Suprapubic skin (tissue), 4 donors: ENCODE results near the gene FCHSD1. TPM values are rescaled to one million over a fixed set of nuclear protein-coding genes. Genes with fewer than 3 reads are reported as not detected.

Experiments used
- DNase-seq, 2 donors: peaks; one replicate each; pipeline ENCODE4 v3.0.0-alpha.2; 2019; ENCODE audit warnings: low spot score in 2 of 2
- H3K27ac ChIP-seq: fragments of 200-600 bp; sonication (generic); one replicate; pipeline ENCODE4 v1.5.1; 2019
- H3K27me3 ChIP-seq: fragments of 200-600 bp; sonication (generic); one replicate; pipeline ENCODE4 v1.5.1; 2019
- H3K36me3 ChIP-seq: fragments of 200-600 bp; sonication (generic); one replicate; pipeline ENCODE4 v1.5.1; 2019
- H3K4me1 ChIP-seq: fragments of 200-600 bp; sonication (generic); one replicate; pipeline ENCODE4 v1.5.1; 2019
- H3K4me3 ChIP-seq: fragments of 200-600 bp; sonication (generic); one replicate; pipeline ENCODE4 v1.5.1; 2019; ENCODE audit warnings: mild to moderate bottlenecking
- H3K9me3 ChIP-seq: fragments of 200-600 bp; sonication (generic); one replicate; pipeline ENCODE4 v1.5.1; 2019
- CTCF ChIP-seq, 2 donors: fragments of 200-600 bp in 1 of 2; fragments of 450-650 bp in 1 of 2; sonication (generic) in 1 of 2; IDR thresholded peaks; one replicate each; pipeline ENCODE4 v1.5.1; 2016 to 2019; ENCODE audit warnings: antibody characterized with exemption in 2 of 2, mild to moderate bottlenecking in 1 of 2, moderate library complexity in 1 of 2
- EP300 ChIP-seq: sonication (generic); formaldehyde crosslinking; IDR thresholded peaks from one replicate; pipeline ENCODE4 v1.6.1; 2017; ENCODE audit warnings: antibody characterized with exemption
- POLR2A ChIP-seq, 2 donors: fragments of 450-650 bp; IDR thresholded peaks; one replicate each; pipeline ENCODE4 v1.6.1; 2017; ENCODE audit warnings: antibody characterized with exemption in 2 of 2, mild to moderate bottlenecking in 2 of 2, moderate library complexity in 2 of 2
- POLR2AphosphoS5 ChIP-seq, 3 donors: sonication (generic); formaldehyde crosslinking; IDR thresholded peaks; one replicate each; pipeline ENCODE4 v1.6.1; 2017; ENCODE audit warnings: antibody characterized with exemption in 3 of 3
- WGBS: methylation state at CpG from one replicate; pipeline ENCODE4 v1.1.5; 2018; 5-methylcytosine and 5-hydroxymethylcytosine counted together
- total RNA-seq, 4 donors: library from RNA; depleted of rRNA; stranded (reverse); fragments of >200 nt; gene quantifications; one replicate each; pipeline ENCODE4 v1.1.0, GENCODE V29; 2016

FCHSD1 gene
- total RNA-seq, 4 donors from 2014 or later: 40.1 to 117 (median 77.1) TPM

- H3K9me3 ChIP-seq: no peaks in the 10 kb centered on the region
- H3K4me3 ChIP-seq: no peak overlapping the region
- H3K4me1 ChIP-seq: no peaks in the 10 kb centered on the region
- H3K27ac ChIP-seq: no peak overlapping the region
- H3K36me3 ChIP-seq: no peaks in the 10 kb centered on the region
- DNase-seq: no peak
- H3K27me3 ChIP-seq: no peaks in the 10 kb centered on the region
- no peak for TF ChIP-seq POLR2A (IDR thresholded peaks at IDR 0.05)
- TF ChIP-seq CTCF (IDR thresholded peaks at IDR 0.05): no peak
- no peak for TF ChIP-seq EP300
- no peak for TF ChIP-seq POLR2AphosphoS5 (IDR thresholded peaks at IDR 0.05)
- WGBS: 69% methylated on average over 5 of the region's 5 CpGs
Observed at GRCh38 chr5:141674747-141675146, 23.5 kb upstream of the FCHSD1 start.

GRCh38 chr5:141672841-141673813 lies 21.9 kb upstream of the FCHSD1 start:
- Histone ChIP-seq H3K9me3 (no peaks in the 10 kb centered on the region), H3K27ac (no peak overlapping the region), H3K4me3 (no peak overlapping the region), H3K27me3 (no peaks in the 10 kb centered on the region), H3K36me3 (no peaks in the 10 kb centered on the region), H3K4me1 (no peaks in the 10 kb centered on the region)
- no peak for DNase-seq
- TF ChIP-seq POLR2A (IDR thresholded peaks at IDR 0.05) (no peak), POLR2AphosphoS5 (IDR thresholded peaks at IDR 0.05) (no peak), EP300 (no peak), CTCF (IDR thresholded peaks at IDR 0.05) (no peak)
- WGBS: 65% methylated on average over 14 of the region's 19 CpGs

- no peak overlapping the region for H3K27ac ChIP-seq
- H3K27me3 ChIP-seq: no peaks in the 10 kb centered on the region
- TF ChIP-seq CTCF (IDR thresholded peaks at IDR 0.05): no peak
- no peak for TF ChIP-seq POLR2AphosphoS5 (IDR thresholded peaks at IDR 0.05)
- TF ChIP-seq POLR2A (IDR thresholded peaks at IDR 0.05): no peak
- no peak for TF ChIP-seq EP300
- WGBS: 94% methylated on average over 18 of the region's 23 CpGs
- no peak for DNase-seq
- no peak overlapping the region for H3K4me3 ChIP-seq
- H3K36me3 ChIP-seq: no peaks in the 10 kb centered on the region
- H3K4me1 ChIP-seq: no peaks in the 10 kb centered on the region
- H3K9me3 ChIP-seq: no peaks in the 10 kb centered on the region
Observed at GRCh38 chr5:141672071-141672840, 21.0 kb upstream of the FCHSD1 start.

GRCh38 chr5:141669520-141669919 lies 18.3 kb upstream of the FCHSD1 start:
- no peaks in the 10 kb centered on the region for H3K9me3 ChIP-seq
- no peak overlapping the region for H3K4me3 ChIP-seq
- no peaks in the 10 kb centered on the region for H3K27me3 ChIP-seq
- H3K36me3 ChIP-seq: no peaks in the 10 kb centered on the region
- no peak for DNase-seq
- WGBS: 69% methylated on average over 4 of the region's 4 CpGs
- no peak overlapping the region for H3K27ac ChIP-seq
- no peak for TF ChIP-seq EP300
- TF ChIP-seq POLR2A (IDR thresholded peaks at IDR 0.05): no peak
- no peak for TF ChIP-seq CTCF (IDR thresholded peaks at IDR 0.05)
- no peak for TF ChIP-seq POLR2AphosphoS5 (IDR thresholded peaks at IDR 0.05)
- no peaks in the 10 kb centered on the region for H3K4me1 ChIP-seq
